Measurements from ENCODE around the gene SOBP. TPM values are rescaled to one million over a fixed set of nuclear protein-coding genes. Genes with fewer than 3 reads are reported as not detected.

SOBP gene
- total and polyA plus RNA-seq, 4 donors: 8.2 to 20.2 (median 13.8) TPM

DNA sequence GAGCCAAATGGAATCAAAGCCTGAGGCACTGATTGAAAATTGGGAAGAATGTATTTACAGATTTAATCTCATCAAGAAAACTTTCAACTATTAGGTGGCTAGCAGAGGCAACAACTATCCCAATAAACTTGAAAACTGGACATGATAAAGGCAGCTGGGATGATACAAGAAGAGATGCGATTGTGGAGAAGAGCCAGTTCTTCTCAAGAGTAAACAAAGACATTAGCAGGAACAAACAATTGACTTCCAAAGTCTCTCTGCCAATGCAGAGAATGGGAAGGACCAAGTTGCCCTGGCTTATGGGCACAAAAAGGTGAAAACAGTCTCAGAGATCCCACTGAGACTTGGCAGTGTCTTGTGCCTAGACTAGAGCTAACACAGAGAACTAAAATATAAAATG lies 132.4 kb downstream of the SOBP start:
- intact Hi-C loops (cut with DNase I): no loop called here
- DNase-seq (no peak), ATAC-seq (ENCODE audit: low FRiP score) (no peak)
- 96 to 100% methylated on average over 1 of the region's 1 CpG for WGBS, 2 donors
- no peaks in the 10 kb centered on the region for H3K9me3 ChIP-seq (ENCODE audit: control insufficient read depth, low read length)
- no peaks in the 10 kb centered on the region for H3K4me1 ChIP-seq (ENCODE audit: control insufficient read depth in 1 of 2, insufficient read depth in 2 of 2, low read length in 2 of 2)
- H3K4me3 ChIP-seq (ENCODE audit: low read length in 2 of 2): no peak overlapping the region
- no peaks in the 10 kb centered on the region for H3K36me3 ChIP-seq (ENCODE audit: control insufficient read depth in 1 of 2, insufficient read depth in 2 of 2, low read length in 1 of 2)
- H3K27me3 ChIP-seq (ENCODE audit: control insufficient read depth in 1 of 2, insufficient read depth in 2 of 2, low read length in 1 of 2): no peaks in the 10 kb centered on the region
- no peak overlapping the region for H3K27ac ChIP-seq (ENCODE audit: low read depth in 1 of 2, low read length in 2 of 2)

DNA sequence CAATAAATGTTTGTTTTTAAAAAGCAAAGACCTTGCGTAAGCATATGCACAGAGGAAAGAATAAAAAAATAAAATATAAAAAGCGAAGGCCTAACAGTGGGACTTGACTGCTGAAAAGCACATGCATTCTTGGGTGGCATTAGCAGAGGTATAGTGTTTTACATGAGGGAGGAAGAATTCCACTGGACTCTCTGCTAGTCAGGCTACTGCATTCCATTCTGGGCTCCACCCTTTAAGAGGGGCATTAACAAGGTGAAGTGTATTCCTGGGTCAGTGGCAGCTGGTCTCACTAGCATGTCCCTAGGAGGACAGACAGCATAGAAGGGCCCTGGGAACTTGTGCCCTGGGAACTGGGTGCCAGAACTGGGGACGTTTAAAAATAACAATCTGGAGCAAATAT lies 134.1 kb downstream of the SOBP start:
- Histone ChIP-seq H3K4me3 (ENCODE audit: low read length in 2 of 2) (no peak overlapping the region), H3K4me1 (ENCODE audit: control insufficient read depth in 1 of 2, insufficient read depth in 2 of 2, low read length in 2 of 2) (peaks cover 0 to 4% of the 10 kb centered on the region in 2 donors), H3K9me3 (ENCODE audit: control insufficient read depth, low read length) (no peaks in the 10 kb centered on the region), H3K27ac (ENCODE audit: low read depth in 1 of 2, low read length in 2 of 2) (no peak overlapping the region), H3K27me3 (ENCODE audit: control insufficient read depth in 1 of 2, insufficient read depth in 2 of 2, low read length in 1 of 2) (no peaks in the 10 kb centered on the region), H3K36me3 (ENCODE audit: control insufficient read depth in 1 of 2, insufficient read depth in 2 of 2, low read length in 1 of 2) (no peaks in the 10 kb centered on the region)
- intact Hi-C loops (cut with DNase I): no loop called here
- ATAC-seq (ENCODE audit: low FRiP score): no peak
- WGBS, 2 donors: 65 to 66% methylated on average over 3 of the region's 3 CpGs
- DNase-seq: no peak

DNA sequence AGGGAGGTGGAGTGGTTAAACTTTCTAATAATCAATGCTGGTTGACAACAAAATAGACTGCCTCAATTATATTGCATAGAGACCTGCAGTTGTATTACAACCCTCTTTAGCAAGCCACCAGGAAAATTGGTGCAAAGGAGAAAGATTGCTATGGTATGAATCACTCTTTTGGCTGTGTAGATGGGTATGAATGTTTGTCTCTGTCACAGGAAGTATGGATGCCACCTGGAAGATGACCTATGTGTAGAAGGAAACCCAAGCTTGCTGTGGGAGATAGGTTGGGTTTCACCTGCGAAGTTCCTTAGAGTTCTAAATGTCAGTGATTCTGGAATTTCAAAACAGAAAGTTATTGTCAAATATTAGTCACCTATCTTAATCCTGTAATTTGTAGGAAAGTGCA lies 134.6 kb downstream of the SOBP start:
- H3K36me3 ChIP-seq (ENCODE audit: control insufficient read depth in 1 of 2, insufficient read depth in 2 of 2, low read length in 1 of 2): no peaks in the 10 kb centered on the region
- ATAC-seq (ENCODE audit: low FRiP score): no peak
- H3K27ac ChIP-seq (ENCODE audit: low read depth in 1 of 2, low read length in 2 of 2): no peak overlapping the region
- H3K27me3 ChIP-seq (ENCODE audit: control insufficient read depth in 1 of 2, insufficient read depth in 2 of 2, low read length in 1 of 2): no peaks in the 10 kb centered on the region
- intact Hi-C loops (cut with DNase I): no loop called here
- H3K4me1 ChIP-seq (ENCODE audit: control insufficient read depth in 1 of 2, insufficient read depth in 2 of 2, low read length in 2 of 2): peaks cover 4% of the 10 kb centered on the region in 2 donors
- H3K4me3 ChIP-seq (ENCODE audit: low read length in 2 of 2): no peak overlapping the region
- no peaks in the 10 kb centered on the region for H3K9me3 ChIP-seq (ENCODE audit: control insufficient read depth, low read length)
- WGBS, 2 donors: 97% methylated on average over 1 of the region's 1 CpG
- DNase-seq: no peak

DNA sequence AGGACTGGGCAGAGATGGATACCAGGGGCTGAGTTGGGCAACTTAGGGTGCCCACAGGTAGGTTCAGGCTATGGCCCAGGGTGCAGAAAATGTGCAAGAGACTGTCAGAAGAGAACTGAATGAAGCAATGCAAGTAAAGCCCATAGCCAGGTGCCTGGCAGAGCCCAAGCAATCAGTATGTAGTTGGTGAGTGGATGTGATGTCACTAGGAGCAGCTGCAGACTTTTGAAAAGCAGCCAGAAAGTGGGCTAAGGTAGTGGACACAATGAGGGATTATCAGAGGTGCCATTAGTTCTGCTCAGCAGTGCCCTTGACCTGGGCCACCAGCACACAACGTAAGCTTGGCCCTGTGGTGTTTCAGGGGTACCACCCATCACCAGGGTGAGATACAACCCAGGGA lies 135.3 kb downstream of the SOBP start:
- DNase-seq (no peak), ATAC-seq (ENCODE audit: low FRiP score) (no peak)
- intact Hi-C loops (cut with DNase I): no loop called here
- no peak overlapping the region for H3K27ac ChIP-seq (ENCODE audit: low read depth in 1 of 2, low read length in 2 of 2)
- H3K4me1 ChIP-seq (ENCODE audit: control insufficient read depth in 1 of 2, insufficient read depth in 2 of 2, low read length in 2 of 2): peaks cover 4% of the 10 kb centered on the region in 2 donors
- no peaks in the 10 kb centered on the region for H3K9me3 ChIP-seq (ENCODE audit: control insufficient read depth, low read length)
- no peak overlapping the region for H3K4me3 ChIP-seq (ENCODE audit: low read length in 2 of 2)
- no peaks in the 10 kb centered on the region for H3K27me3 ChIP-seq (ENCODE audit: control insufficient read depth in 1 of 2, insufficient read depth in 2 of 2, low read length in 1 of 2)
- WGBS, 2 donors: 81 to 90% methylated on average over 1 of the region's 1 CpG
- no peaks in the 10 kb centered on the region for H3K36me3 ChIP-seq (ENCODE audit: control insufficient read depth in 1 of 2, insufficient read depth in 2 of 2, low read length in 1 of 2)

DNA sequence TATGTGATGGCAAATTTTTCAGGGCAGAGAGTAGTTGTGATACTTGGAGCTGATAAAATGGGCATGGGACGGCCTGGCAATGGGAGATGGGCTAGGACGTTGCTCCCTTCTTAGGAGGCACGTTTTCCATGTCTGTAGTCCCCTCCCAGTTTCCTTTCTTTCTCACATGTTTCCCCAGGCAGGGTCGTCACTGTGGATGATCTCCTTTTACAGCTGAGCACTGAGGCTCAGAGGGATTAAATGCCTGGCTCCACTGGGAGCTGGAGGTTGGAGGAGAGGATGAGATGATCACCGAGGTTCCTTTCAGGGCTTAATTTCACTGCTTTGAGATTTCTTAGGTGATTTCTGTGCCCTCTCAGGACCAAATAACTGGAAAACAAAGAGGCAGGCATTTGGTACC lies 136.7 kb downstream of the SOBP start:
- ATAC-seq (ENCODE audit: low FRiP score): no peak
- Histone ChIP-seq H3K4me1 (ENCODE audit: control insufficient read depth in 1 of 2, insufficient read depth in 2 of 2, low read length in 2 of 2) (peaks cover 4% of the 10 kb centered on the region in 2 donors), H3K36me3 (ENCODE audit: control insufficient read depth in 1 of 2, insufficient read depth in 2 of 2, low read length in 1 of 2) (no peaks in the 10 kb centered on the region), H3K27me3 (ENCODE audit: control insufficient read depth in 1 of 2, insufficient read depth in 2 of 2, low read length in 1 of 2) (no peaks in the 10 kb centered on the region), H3K9me3 (ENCODE audit: control insufficient read depth, low read length) (no peaks in the 10 kb centered on the region), H3K27ac (ENCODE audit: low read depth in 1 of 2, low read length in 2 of 2) (peak overlapping the region in 1 of 2 donors; percentile 23), H3K4me3 (ENCODE audit: low read length in 2 of 2) (no peak overlapping the region)
- DNase-seq: no peak
- 80 to 82% methylated on average over 5 of the region's 5 CpGs for WGBS, 2 donors
- intact Hi-C loops (cut with DNase I): no loop called here

DNA sequence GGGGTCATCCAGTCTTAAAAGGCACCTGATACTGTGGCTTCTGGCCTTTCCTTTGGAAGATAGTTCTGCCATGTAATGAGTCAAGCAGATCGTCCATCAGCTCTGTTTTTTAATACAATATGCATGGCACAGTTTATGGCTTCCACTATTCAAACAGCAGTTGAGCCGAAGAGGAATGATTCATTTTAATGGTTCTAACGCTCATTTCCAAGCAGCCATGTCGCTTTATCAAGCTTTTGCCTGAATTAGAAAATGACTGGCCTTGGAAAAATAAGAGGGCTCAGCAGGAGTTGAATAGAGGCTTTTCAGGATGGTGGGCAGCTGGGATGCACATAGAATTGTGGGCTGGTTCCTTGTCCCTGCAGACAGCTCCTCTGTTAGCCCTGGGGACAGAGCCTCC lies 138.1 kb downstream of the SOBP start:
- Histone ChIP-seq H3K4me3 (ENCODE audit: low read length in 2 of 2) (no peak overlapping the region), H3K9me3 (ENCODE audit: control insufficient read depth, low read length) (no peaks in the 10 kb centered on the region), H3K27me3 (ENCODE audit: control insufficient read depth in 1 of 2, insufficient read depth in 2 of 2, low read length in 1 of 2) (no peaks in the 10 kb centered on the region), H3K36me3 (ENCODE audit: control insufficient read depth in 1 of 2, insufficient read depth in 2 of 2, low read length in 1 of 2) (no peaks in the 10 kb centered on the region), H3K27ac (ENCODE audit: low read depth in 1 of 2, low read length in 2 of 2) (peak overlapping the region in 1 of 2 donors; percentile 3), H3K4me1 (ENCODE audit: control insufficient read depth in 1 of 2, insufficient read depth in 2 of 2, low read length in 2 of 2) (peaks cover 4% of the 10 kb centered on the region in 2 donors)
- ATAC-seq (ENCODE audit: low FRiP score): no peak
- intact Hi-C loops (cut with DNase I): no loop called here
- 22 to 35% methylated on average over 4 of the region's 4 CpGs for WGBS, 2 donors
- no peak for DNase-seq

DNA sequence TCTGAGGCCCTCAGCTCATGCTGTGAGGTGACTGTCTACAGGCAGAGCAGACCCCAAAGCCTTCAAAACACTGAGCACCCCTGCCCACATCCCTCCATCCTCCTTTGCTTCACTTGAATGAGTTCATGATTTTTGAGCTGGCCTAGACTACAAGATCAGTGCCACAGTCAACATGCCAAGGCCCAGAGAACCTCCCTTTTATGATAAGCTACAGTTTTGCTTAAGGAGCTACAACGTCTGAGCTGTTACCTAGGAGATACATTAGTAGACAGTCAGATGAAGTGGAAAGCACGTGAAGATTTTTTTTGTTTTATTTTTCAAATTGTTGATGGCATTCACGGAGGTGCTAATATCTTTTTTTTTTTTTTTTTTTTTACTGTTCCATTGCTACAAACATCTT lies 139.0 kb downstream of the SOBP start:
- peaks cover 4% of the 10 kb centered on the region in 2 donors for H3K4me1 ChIP-seq (ENCODE audit: control insufficient read depth in 1 of 2, insufficient read depth in 2 of 2, low read length in 2 of 2)
- H3K9me3 ChIP-seq (ENCODE audit: control insufficient read depth, low read length): no peaks in the 10 kb centered on the region
- no peaks in the 10 kb centered on the region for H3K27me3 ChIP-seq (ENCODE audit: control insufficient read depth in 1 of 2, insufficient read depth in 2 of 2, low read length in 1 of 2)
- H3K36me3 ChIP-seq (ENCODE audit: control insufficient read depth in 1 of 2, insufficient read depth in 2 of 2, low read length in 1 of 2): no peaks in the 10 kb centered on the region
- 3 to 10% methylated on average over 3 of the region's 3 CpGs for WGBS, 2 donors
- no peak overlapping the region for H3K27ac ChIP-seq (ENCODE audit: low read depth in 1 of 2, low read length in 2 of 2)
- no peak for DNase-seq
- ATAC-seq (ENCODE audit: low FRiP score): no peak
- intact Hi-C loops (cut with DNase I): no loop called here
- no peak overlapping the region for H3K4me3 ChIP-seq (ENCODE audit: low read length in 2 of 2)

DNA sequence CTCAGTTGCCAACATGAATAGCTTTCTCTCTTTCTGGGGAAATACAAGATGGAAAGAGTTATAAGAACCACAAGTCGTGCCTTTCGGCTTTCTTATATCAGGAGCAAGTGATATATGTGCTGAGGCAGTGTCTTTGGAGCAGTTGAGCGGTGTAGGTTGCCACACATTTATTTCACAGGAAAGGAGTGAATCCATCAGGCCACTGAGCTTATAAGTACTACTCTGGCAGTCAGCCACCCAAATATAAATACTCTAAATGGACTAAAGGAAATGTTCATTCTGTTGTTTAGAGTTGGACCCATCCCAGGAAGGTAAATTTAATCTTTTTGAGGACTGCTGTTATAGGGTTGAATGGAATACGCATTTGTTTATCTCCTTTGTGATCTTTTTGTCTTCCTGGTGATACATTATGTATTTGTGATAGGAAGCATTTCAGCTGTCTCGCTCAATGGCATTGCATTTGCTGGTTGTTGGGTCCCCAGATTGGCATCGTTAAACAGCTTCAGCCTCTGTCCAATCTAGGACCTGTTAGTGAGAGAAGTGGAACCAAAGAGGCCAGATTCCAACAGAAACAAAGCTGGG lies 139.7 kb downstream of the SOBP start:
- intact Hi-C loops (cut with DNase I): no loop called here
- Histone ChIP-seq H3K27me3 (ENCODE audit: control insufficient read depth in 1 of 2, insufficient read depth in 2 of 2, low read length in 1 of 2) (no peaks in the 10 kb centered on the region), H3K9me3 (ENCODE audit: control insufficient read depth, low read length) (no peaks in the 10 kb centered on the region), H3K27ac (ENCODE audit: low read depth in 1 of 2, low read length in 2 of 2) (peak overlapping the region in 1 of 2 donors; percentile 9), H3K36me3 (ENCODE audit: control insufficient read depth in 1 of 2, insufficient read depth in 2 of 2, low read length in 1 of 2) (no peaks in the 10 kb centered on the region), H3K4me1 (ENCODE audit: control insufficient read depth in 1 of 2, insufficient read depth in 2 of 2, low read length in 2 of 2) (peaks cover 4% of the 10 kb centered on the region in 2 donors), H3K4me3 (ENCODE audit: low read length in 2 of 2) (no peak overlapping the region)
- 24 to 32% methylated on average over 6 of the region's 6 CpGs for WGBS, 2 donors
- no peak for ATAC-seq (ENCODE audit: low FRiP score)
- no peak for DNase-seq

DNA sequence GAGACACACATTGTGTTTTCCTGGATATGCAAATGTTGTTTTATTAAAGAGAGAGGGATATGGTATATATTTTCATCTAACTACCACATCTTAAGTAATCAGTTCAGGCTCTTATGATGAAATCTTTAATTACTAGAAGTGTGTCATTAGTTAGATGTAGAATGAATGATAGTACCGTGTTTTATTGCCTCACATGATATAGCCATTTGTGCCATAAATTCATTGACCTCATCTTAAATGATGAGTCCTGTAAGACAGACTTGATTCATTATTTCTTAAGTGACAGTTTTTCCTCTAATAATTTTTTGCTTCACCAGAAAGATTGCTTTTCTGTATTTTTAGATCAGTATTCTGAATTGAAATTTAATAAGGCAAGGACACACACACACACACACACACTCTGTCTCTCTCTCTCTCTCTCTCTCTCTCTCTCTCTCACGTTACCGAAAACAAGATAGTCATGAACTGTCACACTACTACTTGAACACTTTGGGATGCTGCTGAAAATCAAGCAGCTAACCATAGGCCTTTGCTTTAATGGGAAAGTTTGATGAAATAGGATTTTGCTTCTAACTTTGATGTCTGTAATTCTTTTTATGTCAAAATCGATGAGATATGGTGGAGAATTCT lies 140.5 kb downstream of the SOBP start:
- intact Hi-C loops (cut with DNase I): no loop called here
- no peaks in the 10 kb centered on the region for H3K36me3 ChIP-seq (ENCODE audit: control insufficient read depth in 1 of 2, insufficient read depth in 2 of 2, low read length in 1 of 2)
- H3K4me1 ChIP-seq (ENCODE audit: control insufficient read depth in 1 of 2, insufficient read depth in 2 of 2, low read length in 2 of 2): peaks cover 4% of the 10 kb centered on the region in 2 donors
- H3K27me3 ChIP-seq (ENCODE audit: control insufficient read depth in 1 of 2, insufficient read depth in 2 of 2, low read length in 1 of 2): no peaks in the 10 kb centered on the region
- no peak overlapping the region for H3K4me3 ChIP-seq (ENCODE audit: low read length in 2 of 2)
- WGBS, 2 donors: 64 to 80% methylated on average over 4 of the region's 4 CpGs
- H3K9me3 ChIP-seq (ENCODE audit: control insufficient read depth, low read length): no peaks in the 10 kb centered on the region
- ATAC-seq (ENCODE audit: low FRiP score): no peak
- DNase-seq: no peak
- no peak overlapping the region for H3K27ac ChIP-seq (ENCODE audit: low read depth in 1 of 2, low read length in 2 of 2)

All from aorta (tissue), 5 donors.